HCT116 (cell line): ENCODE data around the gene CORO7. TPM values are rescaled to one million over a fixed set of nuclear protein-coding genes. Genes with fewer than 3 reads are reported as not detected.

ENCODE experiments used
- ATAC-seq: fragments of 200-7000 bp; cut with Tn5 transposase; 2 replicates; pipeline ENCODE4 v1.9.1; 2020; ENCODE audit warnings: mild to moderate bottlenecking, moderate library complexity
- BruUV-seq: library from RNA; stranded (reverse); fragments of 400-500 nt; replicated peaks from 2 replicates; lab custom pipeline; 2021; lab: Mats Ljungman, UMichigan
- CTCF ChIA-PET: fragments of 300-600 bp; sonication (Branson Sonifier 250); formaldehyde crosslinking; loops from one replicate; lab custom pipeline; 2021; ENCODE audit warnings: antibody characterized with exemption; lab: Charles Lee
- POLR2A ChIA-PET: fragments of 300-600, 350-600 bp; sonication (Branson Sonifier 250); formaldehyde crosslinking; loops from one replicate; lab custom pipeline; 2021; ENCODE audit warnings: antibody characterized with exemption; lab: Charles Lee
- RAD21 ChIA-PET, 2 experiments: fragments of 300-600 bp; sonication (Branson Sonifier 250); formaldehyde crosslinking; loops; one replicate each; lab custom pipeline; 2023; ENCODE audit warnings: low total read pairs in 2 of 2; ENCODE audit not compliant: uncharacterized antibody in 2 of 2, unreplicated experiment in 2 of 2, low non-redundant PET in 1 of 2; lab: Charles Lee
- DNase-seq: peaks from one replicate; pipeline ENCODE4 v3.0.0-alpha.2; 2010; ENCODE audit warnings: low read depth, low spot score
- H2AFZ ChIP-seq: fragments of 200-600 bp; shearing (Covaris generic), sonication (generic); 2 replicates; pipeline ENCODE4 v1.6.1; 2017; ENCODE audit warnings: low read depth, mixed run types, mixed read lengths, antibody characterized with exemption, low read length; ENCODE audit not compliant: poor library complexity, severe bottlenecking
- H3K27ac ChIP-seq: 2 replicates; pipeline ENCODE4 v1.5.1; 2012; ENCODE audit warnings: low read depth, low read length
- H3K27me3 ChIP-seq: fragments of 200-600 bp; sonication (generic); 2 replicates; pipeline ENCODE4 v1.6.1; 2016; ENCODE audit warnings: mixed run types, low read length, mixed read lengths; ENCODE audit not compliant: insufficient read depth
- H3K36me3 ChIP-seq, 2 experiments: fragments of 200-500 bp in 1 of 2; fragments of 200-600 bp in 1 of 2; sonication (Bioruptor generic) in 1 of 2; sonication (generic) in 1 of 2; 2 replicates each; pipeline versions ENCODE4 v1.5.1 to v1.6.1; 2014 to 2016; ENCODE audit warnings: low read length in 2 of 2, inconsistent platforms in 1 of 2, mixed read lengths in 1 of 2, mixed run types in 1 of 2; ENCODE audit not compliant: insufficient read depth in 2 of 2, control insufficient read depth in 1 of 2
- H3K4me1 ChIP-seq, 2 experiments: fragments of 200-600 bp in 1 of 2; sonication (generic) in 1 of 2; 2 replicates each; pipeline versions ENCODE4 v1.5.1 to v1.6.1; 2012 to 2017; ENCODE audit warnings: low read length in 2 of 2, inconsistent platforms in 1 of 2, mild to moderate bottlenecking in 1 of 2, mixed read lengths in 1 of 2, mixed run types in 1 of 2, moderate library complexity in 1 of 2; ENCODE audit not compliant: insufficient read depth in 2 of 2, control insufficient read depth in 1 of 2
- H3K4me2 ChIP-seq: fragments of 200-600 bp; sonication (generic); 2 replicates; pipeline ENCODE4 v1.6.1; 2017; ENCODE audit warnings: mixed run types, low read length, mixed read lengths
- H3K4me3 ChIP-seq, 2 experiments: fragments of 200-600 bp in 1 of 2; sonication (generic) in 1 of 2; replicated peaks in 1 of 2; 2 replicates each; pipeline ENCODE4 v1.5.1; 2011 to 2016; ENCODE audit warnings: low read length in 2 of 2, control low read depth in 1 of 2, low read depth in 1 of 2, mild to moderate bottlenecking in 1 of 2, mixed read lengths in 1 of 2, mixed run types in 1 of 2
- H3K79me2 ChIP-seq: fragments of 200-600 bp; sonication (generic); 2 replicates; pipeline ENCODE4 v1.6.1; 2017; ENCODE audit warnings: mild to moderate bottlenecking, mixed run types, low read length, moderate library complexity, mixed read lengths; ENCODE audit not compliant: insufficient read depth
- H3K9ac ChIP-seq: fragments of 200-600 bp; sonication (generic); 2 replicates; pipeline ENCODE4 v1.6.1; 2016; ENCODE audit warnings: low read length, mixed read lengths
- H3K9me2 ChIP-seq: fragments of 200-600 bp; sonication (generic), shearing (Covaris generic); 2 replicates; pipeline ENCODE4 v1.6.1; 2017; ENCODE audit warnings: mixed run types, mild to moderate bottlenecking, moderate library complexity; ENCODE audit not compliant: insufficient read depth
- H3K9me3 ChIP-seq, 2 experiments: fragments of 200-500 bp in 1 of 2; fragments of 200-600 bp in 1 of 2; sonication (Bioruptor generic) in 1 of 2; sonication (generic) in 1 of 2; 2 replicates each; pipeline ENCODE4 v1.6.1; 2014 to 2017; ENCODE audit warnings: low read length in 2 of 2, mixed read lengths in 2 of 2, inconsistent platforms in 1 of 2, low read depth in 1 of 2, mild to moderate bottlenecking in 1 of 2, mixed run types in 1 of 2, moderate library complexity in 1 of 2; ENCODE audit not compliant: control insufficient read depth in 1 of 2, insufficient read depth in 1 of 2
- H4K20me1 ChIP-seq: fragments of 200-600 bp; sonication (generic), shearing (Covaris generic); 2 replicates; pipeline ENCODE4 v1.6.1; 2017; ENCODE audit warnings: mixed run types, mild to moderate bottlenecking, moderate library complexity; ENCODE audit not compliant: insufficient read depth
- ELF1 ChIP-seq: IDR thresholded peaks from 2 replicates; pipeline ENCODE4 v1.6.1; 2012; ENCODE audit warnings: low read depth, borderline replicate concordance
- FOSL1 ChIP-seq: IDR thresholded peaks from 2 replicates; pipeline ENCODE4 v1.6.1; 2012; ENCODE audit warnings: low read depth
- JUND ChIP-seq: IDR thresholded peaks from 2 replicates; pipeline ENCODE4 v1.6.1; 2012
- POLR2A ChIP-seq: IDR thresholded peaks from 2 replicates; pipeline ENCODE4 v1.7.0; 2011; ENCODE audit warnings: borderline replicate concordance; ENCODE audit not compliant: insufficient read depth, insufficient read length; ENCODE audit errors: extremely low read depth
- SIN3A ChIP-seq: IDR thresholded peaks from 2 replicates; pipeline ENCODE4 v1.6.1; 2012; ENCODE audit warnings: low read depth
- SP1 ChIP-seq: IDR thresholded peaks from 2 replicates; pipeline ENCODE4 v1.6.1; 2012; ENCODE audit warnings: low read depth
- ZNF274 ChIP-seq: fragments of 200-500 bp; sonication (Bioruptor generic); IDR thresholded peaks from 2 replicates; pipeline ENCODE4 v1.6.1; 2014; ENCODE audit warnings: mild to moderate bottlenecking, low read depth, low read length, inconsistent platforms
- intact Hi-C: fragments of 100-400 bp; cut with micrococcal nuclease; formaldehyde crosslinking; loops from 2 replicates; pipeline ENCODE4 v1.10.0; 2022
- total RNA-seq: library from RNA; stranded (reverse); gene quantifications from one replicate; pipeline ENCODE4 v1.2.1, GENCODE V29; 2021; ENCODE audit not compliant: unreplicated experiment
- TF ChIP-seq, protein P1 (sequence below): IDR thresholded peaks from 2 replicates; pipeline ENCODE4 v1.6.1; 2011; ENCODE audit warnings: mild to moderate bottlenecking, low read length, moderate library complexity; ENCODE audit not compliant: insufficient replicate concordance; ENCODE audit errors: extremely low read depth
- TF ChIP-seq, protein P2 (sequence below): IDR thresholded peaks from 2 replicates; pipeline ENCODE4 v1.6.1; 2012
- TF ChIP-seq, protein P3 (sequence below), 3 experiments: fragments of 200-600 bp in 1 of 3; sonication (generic) in 1 of 3; IDR thresholded peaks in 2 of 3; conservative IDR thresholded peaks in 1 of 3; 2 replicates each; pipeline ENCODE4 v1.5.1; 2012 to 2017; ENCODE audit warnings: low read depth in 2 of 3, low read length in 2 of 3, antibody characterized with exemption in 1 of 3, borderline replicate concordance in 1 of 3, control low read depth in 1 of 3, mild to moderate bottlenecking in 1 of 3, mixed read lengths in 1 of 3, mixed run types in 1 of 3, moderate library complexity in 1 of 3; ENCODE audit not compliant: insufficient read depth in 1 of 3

Gene CORO7
- total RNA-seq, 1 experiment from 2014 or later: 21.3 TPM

DNA sequence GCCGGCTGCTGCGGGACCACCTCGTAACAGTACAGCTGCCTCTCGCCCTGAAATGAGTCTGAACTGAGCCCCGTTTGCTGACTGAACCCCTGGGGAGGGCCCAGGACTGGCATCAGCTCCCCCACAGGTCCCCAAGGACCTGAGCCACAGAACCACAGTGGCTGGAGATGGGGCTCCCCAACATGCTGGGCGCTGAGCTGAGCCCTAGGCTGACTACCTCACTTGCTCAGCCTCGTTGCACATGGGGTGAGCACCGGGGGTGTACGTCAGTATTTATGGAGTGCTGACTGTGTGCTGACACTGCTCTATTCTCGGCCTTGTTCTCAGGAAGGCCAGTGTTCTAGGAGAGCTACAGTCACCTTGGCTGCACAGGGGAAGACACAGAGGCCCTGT lies 51.4 kb downstream of the CORO7 start:
- Histone ChIP-seq H3K27me3 (no peaks in the 10 kb centered on the region), H3K4me3 (no peak overlapping the region), H3K4me1 (peaks cover 13 to 42% of the 10 kb centered on the region in 2 experiments), H4K20me1 (no peaks in the 10 kb centered on the region), H3K9me2 (no peaks in the 10 kb centered on the region), H3K79me2 (no peaks in the 10 kb centered on the region)
- RAD21 ChIA-PET: no interaction called here
- CTCF ChIA-PET: interaction anchor here (1.0 kb wide), 1 partner anchor 13 kb away, joined by 3 read pairs; no protein-coding TSS in a partner anchor
- ATAC-seq: no peak
- intact Hi-C loops: no loop called here
- POLR2A ChIA-PET: no interaction called here
- no TSS peak for BruUV-seq
- TF ChIP-seq POLR2A: no peak
- TF ChIP-seq SIN3A: no peak
- no peak for TF ChIP-seq JUND
- TF ChIP-seq SP1: no peak
- TF ChIP-seq, protein P1, sequence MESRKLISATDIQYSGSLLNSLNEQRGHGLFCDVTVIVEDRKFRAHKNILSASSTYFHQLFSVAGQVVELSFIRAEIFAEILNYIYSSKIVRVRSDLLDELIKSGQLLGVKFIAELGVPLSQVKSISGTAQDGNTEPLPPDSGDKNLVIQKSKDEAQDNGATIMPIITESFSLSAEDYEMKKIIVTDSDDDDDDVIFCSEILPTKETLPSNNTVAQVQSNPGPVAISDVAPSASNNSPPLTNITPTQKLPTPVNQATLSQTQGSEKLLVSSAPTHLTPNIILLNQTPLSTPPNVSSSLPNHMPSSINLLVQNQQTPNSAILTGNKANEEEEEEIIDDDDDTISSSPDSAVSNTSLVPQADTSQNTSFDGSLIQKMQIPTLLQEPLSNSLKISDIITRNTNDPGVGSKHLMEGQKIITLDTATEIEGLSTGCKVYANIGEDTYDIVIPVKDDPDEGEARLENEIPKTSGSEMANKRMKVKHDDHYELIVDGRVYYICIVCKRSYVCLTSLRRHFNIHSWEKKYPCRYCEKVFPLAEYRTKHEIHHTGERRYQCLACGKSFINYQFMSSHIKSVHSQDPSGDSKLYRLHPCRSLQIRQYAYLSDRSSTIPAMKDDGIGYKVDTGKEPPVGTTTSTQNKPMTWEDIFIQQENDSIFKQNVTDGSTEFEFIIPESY: no peak
- TF ChIP-seq FOSL1: no peak
- no peak for TF ChIP-seq ELF1
- TF ChIP-seq, protein P2, sequence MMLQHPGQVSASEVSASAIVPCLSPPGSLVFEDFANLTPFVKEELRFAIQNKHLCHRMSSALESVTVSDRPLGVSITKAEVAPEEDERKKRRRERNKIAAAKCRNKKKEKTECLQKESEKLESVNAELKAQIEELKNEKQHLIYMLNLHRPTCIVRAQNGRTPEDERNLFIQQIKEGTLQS: no peak
- TF ChIP-seq, protein P3, sequence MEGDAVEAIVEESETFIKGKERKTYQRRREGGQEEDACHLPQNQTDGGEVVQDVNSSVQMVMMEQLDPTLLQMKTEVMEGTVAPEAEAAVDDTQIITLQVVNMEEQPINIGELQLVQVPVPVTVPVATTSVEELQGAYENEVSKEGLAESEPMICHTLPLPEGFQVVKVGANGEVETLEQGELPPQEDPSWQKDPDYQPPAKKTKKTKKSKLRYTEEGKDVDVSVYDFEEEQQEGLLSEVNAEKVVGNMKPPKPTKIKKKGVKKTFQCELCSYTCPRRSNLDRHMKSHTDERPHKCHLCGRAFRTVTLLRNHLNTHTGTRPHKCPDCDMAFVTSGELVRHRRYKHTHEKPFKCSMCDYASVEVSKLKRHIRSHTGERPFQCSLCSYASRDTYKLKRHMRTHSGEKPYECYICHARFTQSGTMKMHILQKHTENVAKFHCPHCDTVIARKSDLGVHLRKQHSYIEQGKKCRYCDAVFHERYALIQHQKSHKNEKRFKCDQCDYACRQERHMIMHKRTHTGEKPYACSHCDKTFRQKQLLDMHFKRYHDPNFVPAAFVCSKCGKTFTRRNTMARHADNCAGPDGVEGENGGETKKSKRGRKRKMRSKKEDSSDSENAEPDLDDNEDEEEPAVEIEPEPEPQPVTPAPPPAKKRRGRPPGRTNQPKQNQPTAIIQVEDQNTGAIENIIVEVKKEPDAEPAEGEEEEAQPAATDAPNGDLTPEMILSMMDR (IDR thresholded peaks at IDR 0.05 in 2 of 3, conservative IDR thresholded peaks at IDR 0.05 in 1 of 3; ENCODE audit: borderline replicate concordance in 1 of 3, insufficient read depth in 1 of 3, low read depth in 2 of 3, low read length in 2 of 3): no peak
- TF ChIP-seq ZNF274: no peak
- TF ChIP-seq, all 23 proteins: peak for 0
- H3K27ac ChIP-seq: no peak overlapping the region
- DNase-seq: no peak
- H3K36me3 ChIP-seq: no peaks in the 10 kb centered on the region
- no peak overlapping the region for H3K9ac ChIP-seq
- H3K4me2 ChIP-seq: no peak overlapping the region
- no peaks in the 10 kb centered on the region for H3K9me3 ChIP-seq
- no peak overlapping the region for H2AFZ ChIP-seq
